ENCODE data around the gene CASP2. TPM values are rescaled to one million over a fixed set of nuclear protein-coding genes. Genes with fewer than 3 reads are reported as not detected.
"Not testable (repeated sequence)": the region's sequence is repeated elsewhere in the genome, so short reads cannot be mapped to it uniquely, and the experiment has no call there.

Gene CASP2
- total and polyA plus RNA-seq, 7 experiments from 2014 or later: 14.4 to 97.7 (median 50.0) TPM

- H3K36me3 Mint-ChIP-seq: peaks cover 15 to 40% (median 23%) of the 10 kb centered on the region in 5 donors
- no peaks in the 10 kb centered on the region for H3K9me3 ChIP-seq (ENCODE audit: control insufficient read depth in 2 of 3, low read length in 3 of 3)
- ATAC-seq (no peak), DNase-seq (no peak)
- peak overlapping the region in 8 of 9 donors; percentile 86 to 95 (median 90) for H3K27ac Mint-ChIP-seq
- H3K27me3 ChIP-seq (ENCODE audit: control insufficient read depth in 2 of 2, insufficient read depth in 2 of 2, low read length in 2 of 2): no peaks in the 10 kb centered on the region
- H3K9me3 Mint-ChIP-seq: peaks cover 0 to 4% (median 0%) of the 10 kb centered on the region in 11 donors
- no peaks in the 10 kb centered on the region for H3K27me3 Mint-ChIP-seq
- POLR2A ChIA-PET: interaction anchor here (0.6 to 1.4 kb wide), 7 partner anchors 9 to 90 kb away, joined by 3 to 7 read pairs (median 3); no protein-coding TSS in a partner anchor
- peaks cover 13 to 24% of the 10 kb centered on the region in 2 donors for H3K4me1 ChIP-seq (ENCODE audit: control insufficient read depth in 2 of 2, insufficient read depth in 2 of 2, low read length in 2 of 2)
- peak overlapping the region; percentile 85 for H3K27ac ChIP-seq (ENCODE audit: low read depth, low read length)
- peak overlapping the region; percentile 92 for H3K4me3 ChIP-seq (ENCODE audit: low read length)
- CTCF ChIA-PET: interaction anchor here (1.4 to 4.8 kb wide), 2 partner anchors 10 to 49 kb away, joined by 5 to 31 read pairs; no protein-coding TSS in a partner anchor
- H3K36me3 ChIP-seq (ENCODE audit: control insufficient read depth in 2 of 3, insufficient read depth in 3 of 3, low read length in 3 of 3): peaks cover 3 to 29% (median 13%) of the 10 kb centered on the region in 3 experiments
- H3K4me1 Mint-ChIP-seq: peaks cover 36 to 63% (median 57%) of the 10 kb centered on the region in 7 donors
- H3K4me3 Mint-ChIP-seq: peak overlapping the region; percentile 88 to 99 (median 95)
- intact Hi-C loops (cut with micrococcal nuclease): loop anchor here (1.0 to 5.0 kb wide), 6 partner anchors 10 to 481 kb away; no protein-coding TSS in a partner anchor
Observed at GRCh38 chr7:143289421-143289820, 1.3 kb downstream of the CASP2 start.

DNA sequence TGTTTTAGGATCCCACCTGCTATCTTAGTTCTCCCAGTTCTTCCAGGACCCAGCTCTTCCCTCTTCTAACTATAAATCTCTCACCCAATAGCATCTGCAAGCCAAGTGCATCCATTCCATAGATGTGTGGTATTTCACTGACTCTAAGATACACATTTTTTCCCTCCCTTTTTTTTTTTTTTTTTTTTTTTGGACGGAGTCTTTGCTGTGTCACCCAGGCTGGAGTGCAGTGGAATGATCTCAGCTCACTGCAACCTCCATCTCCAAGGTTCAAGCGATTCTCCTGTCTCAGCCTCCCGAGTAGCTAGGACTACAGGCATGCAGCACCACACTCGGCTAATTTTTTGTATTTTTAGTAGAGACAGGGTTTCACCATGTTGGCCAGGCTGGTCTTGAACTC, 1.7 kb downstream of the CASP2 start:
- Histone ChIP-seq H3K36me3 (ENCODE audit: control insufficient read depth in 2 of 3, insufficient read depth in 3 of 3, low read length in 3 of 3) (peaks cover 3 to 34% (median 17%) of the 10 kb centered on the region in 3 experiments), H3K4me3 (ENCODE audit: low read length) (peak overlapping the region; percentile 92), H3K4me1 (ENCODE audit: control insufficient read depth in 2 of 2, insufficient read depth in 2 of 2, low read length in 2 of 2) (peaks cover 13 to 24% of the 10 kb centered on the region in 2 donors)
- Mint-ChIP-seq H3K4me1 (peaks cover 38 to 65% (median 62%) of the 10 kb centered on the region in 7 donors), H3K4me3 (peak overlapping the region; percentile 88 to 99 (median 95)), H3K27ac (peak overlapping the region in 7 of 9 donors; percentile 45 to 95 (median 90)), H3K36me3 (peaks cover 16 to 43% (median 27%) of the 10 kb centered on the region in 5 donors)
- POLR2A ChIA-PET: interaction anchor here (0.6 to 1.4 kb wide), 7 partner anchors 10 to 90 kb away, joined by 3 to 7 read pairs (median 3); no protein-coding TSS in a partner anchor
- not testable (repeated sequence) for H3K9me3 Mint-ChIP-seq; H3K27ac ChIP-seq (ENCODE audit: low read depth, low read length); DNase-seq; H3K9me3 ChIP-seq (ENCODE audit: control insufficient read depth in 2 of 3, low read length in 3 of 3); H3K27me3 Mint-ChIP-seq; ATAC-seq; H3K27me3 ChIP-seq (ENCODE audit: control insufficient read depth in 2 of 2, insufficient read depth in 2 of 2, low read length in 2 of 2)
- CTCF ChIA-PET: interaction anchor here (0.6 to 4.8 kb wide), 3 partner anchors 10 to 50 kb away, joined by 3 to 31 read pairs (median 5); no protein-coding TSS in a partner anchor
- intact Hi-C loops (cut with micrococcal nuclease): loop anchor here (1.0 to 5.0 kb wide), 6 partner anchors 9 to 481 kb away; no protein-coding TSS in a partner anchor

DNA sequence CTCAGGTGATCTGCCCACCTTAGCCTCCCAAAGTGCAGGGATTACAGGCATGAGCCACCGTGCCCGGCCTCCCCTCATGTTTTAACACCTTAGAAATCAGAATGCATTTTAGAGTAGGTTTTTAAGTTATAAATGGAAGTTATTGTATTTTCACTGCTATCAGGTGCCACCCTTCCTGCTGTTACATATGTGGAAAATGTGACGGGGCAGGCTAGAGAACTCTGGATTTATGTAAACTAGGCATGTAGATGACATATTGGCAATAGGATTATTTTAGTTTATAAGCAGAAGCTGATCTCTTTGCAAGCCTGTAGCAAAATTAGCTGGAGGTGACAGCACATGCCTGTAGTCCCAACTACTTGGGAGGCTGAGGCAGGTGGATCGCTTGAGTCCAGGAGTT, 2.1 kb downstream of the CASP2 start:
- ATAC-seq (no peak), DNase-seq (no peak)
- intact Hi-C loops (cut with micrococcal nuclease): no loop called here
- H3K4me3 ChIP-seq (ENCODE audit: low read length): no peak overlapping the region
- CTCF ChIA-PET: interaction anchor here (0.6 to 4.8 kb wide), 3 partner anchors 9 to 50 kb away, joined by 3 to 31 read pairs (median 5); no protein-coding TSS in a partner anchor
- no peak overlapping the region for H3K27ac ChIP-seq (ENCODE audit: low read depth, low read length)
- Mint-ChIP-seq H3K9me3 (peaks cover 0 to 4% (median 0%) of the 10 kb centered on the region in 11 donors), H3K4me3 (peak overlapping the region; percentile 88 to 99 (median 95)), H3K4me1 (peaks cover 39 to 68% (median 65%) of the 10 kb centered on the region in 7 donors), H3K27me3 (no peaks in the 10 kb centered on the region), H3K36me3 (peaks cover 16 to 46% (median 27%) of the 10 kb centered on the region in 5 donors), H3K27ac (peak overlapping the region in 6 of 9 donors; percentile 42 to 95 (median 76))
- POLR2A ChIA-PET: interaction anchor here (0.8 to 1.4 kb wide), 5 partner anchors 9 to 43 kb away, joined by 3 to 7 read pairs (median 5); no protein-coding TSS in a partner anchor
- H3K27me3 ChIP-seq (ENCODE audit: control insufficient read depth in 2 of 2, insufficient read depth in 2 of 2, low read length in 2 of 2): no peaks in the 10 kb centered on the region
- no peaks in the 10 kb centered on the region for H3K9me3 ChIP-seq (ENCODE audit: control insufficient read depth in 2 of 3, low read length in 3 of 3)
- H3K36me3 ChIP-seq (ENCODE audit: control insufficient read depth in 2 of 3, insufficient read depth in 3 of 3, low read length in 3 of 3): peaks cover 3 to 37% (median 19%) of the 10 kb centered on the region in 3 experiments
- H3K4me1 ChIP-seq (ENCODE audit: control insufficient read depth in 2 of 2, insufficient read depth in 2 of 2, low read length in 2 of 2): peaks cover 13 to 24% of the 10 kb centered on the region in 2 donors

DNA sequence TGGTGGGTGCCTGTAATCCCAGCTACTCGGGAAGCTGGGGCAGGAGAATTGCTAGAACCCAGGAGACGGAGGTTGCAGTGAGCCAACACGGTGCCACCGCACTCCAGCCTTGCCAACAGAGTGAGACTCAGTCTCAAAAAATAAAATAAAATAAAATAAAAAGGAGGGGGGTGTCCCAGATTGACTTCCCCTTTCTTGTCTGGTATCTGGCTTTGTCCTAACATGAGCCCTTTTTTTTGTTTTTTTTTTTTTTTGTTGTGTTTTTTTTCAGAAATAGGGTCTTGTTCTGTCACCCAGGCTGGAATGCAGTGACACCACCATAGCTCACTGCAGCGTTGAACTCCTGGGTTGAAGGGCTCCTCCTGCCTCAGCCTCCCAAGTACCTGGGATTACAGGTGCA, 4.7 kb downstream of the CASP2 start:
- H3K9me3 ChIP-seq (ENCODE audit: control insufficient read depth in 2 of 3, low read length in 3 of 3): no peaks in the 10 kb centered on the region
- CTCF ChIA-PET: interaction anchor here (0.7 to 4.8 kb wide), 4 partner anchors 43 to 111 kb away, joined by 3 to 31 read pairs (median 4); no protein-coding TSS in a partner anchor
- DNase-seq (no peak), ATAC-seq (no peak)
- H3K4me3 ChIP-seq (ENCODE audit: low read length): no peak overlapping the region
- peak overlapping the region in 1 of 9 donors; percentile 15 for H3K27ac Mint-ChIP-seq
- peaks cover 8 to 27% of the 10 kb centered on the region in 2 donors for H3K4me1 ChIP-seq (ENCODE audit: control insufficient read depth in 2 of 2, insufficient read depth in 2 of 2, low read length in 2 of 2)
- H3K4me1 Mint-ChIP-seq: peaks cover 47 to 79% (median 72%) of the 10 kb centered on the region in 7 donors
- H3K27me3 Mint-ChIP-seq: no peaks in the 10 kb centered on the region
- no peak overlapping the region for H3K4me3 Mint-ChIP-seq
- peaks cover 0 to 2% (median 0%) of the 10 kb centered on the region in 11 donors for H3K9me3 Mint-ChIP-seq
- no peak overlapping the region for H3K27ac ChIP-seq (ENCODE audit: low read depth, low read length)
- intact Hi-C loops (cut with micrococcal nuclease): no loop called here
- peaks cover 16 to 55% (median 35%) of the 10 kb centered on the region in 5 donors for H3K36me3 Mint-ChIP-seq
- H3K27me3 ChIP-seq (ENCODE audit: control insufficient read depth in 2 of 2, insufficient read depth in 2 of 2, low read length in 2 of 2): no peaks in the 10 kb centered on the region
- H3K36me3 ChIP-seq (ENCODE audit: control insufficient read depth in 2 of 3, insufficient read depth in 3 of 3, low read length in 3 of 3): peaks cover 10 to 53% (median 25%) of the 10 kb centered on the region in 3 experiments
- POLR2A ChIA-PET: interaction anchor here (3.1 kb wide), 1 partner anchor 52 kb away, joined by 13 read pairs; no protein-coding TSS in a partner anchor

GRCh38 chr7:143295870-143296269, 7.7 kb downstream of the CASP2 start:
- POLR2A ChIA-PET: interaction anchor here (0.5 to 2.6 kb wide), 8 partner anchors 10 to 113 kb away, joined by 3 to 8 read pairs (median 4); partner anchors contain the start of genes EPHA1 and GSTK1
- H3K9me3 Mint-ChIP-seq: no peaks in the 10 kb centered on the region
- CTCF ChIA-PET: interaction anchor here (0.7 to 7.5 kb wide), 4 partner anchors 10 to 470 kb away, joined by 3 to 177 read pairs (median 4); no protein-coding TSS in a partner anchor
- Histone ChIP-seq H3K9me3 (ENCODE audit: control insufficient read depth in 2 of 3, low read length in 3 of 3) (no peaks in the 10 kb centered on the region), H3K4me3 (ENCODE audit: low read length) (no peak overlapping the region), H3K36me3 (ENCODE audit: control insufficient read depth in 2 of 3, insufficient read depth in 3 of 3, low read length in 3 of 3) (peaks cover 10 to 66% (median 44%) of the 10 kb centered on the region in 3 experiments), H3K4me1 (ENCODE audit: control insufficient read depth in 2 of 2, insufficient read depth in 2 of 2, low read length in 2 of 2) (peaks cover 8 to 11% of the 10 kb centered on the region in 2 donors), H3K27me3 (ENCODE audit: control insufficient read depth in 2 of 2, insufficient read depth in 2 of 2, low read length in 2 of 2) (no peaks in the 10 kb centered on the region), H3K27ac (ENCODE audit: low read depth, low read length) (no peak overlapping the region)
- H3K27me3 Mint-ChIP-seq: no peaks in the 10 kb centered on the region
- intact Hi-C loops (cut with micrococcal nuclease): no loop called here
- DNase-seq (no peak), ATAC-seq (no peak)
- H3K36me3 Mint-ChIP-seq: peaks cover 23 to 70% (median 46%) of the 10 kb centered on the region in 5 donors
- peak overlapping the region; percentile 20 to 66 (median 50) for H3K27ac Mint-ChIP-seq
- H3K4me1 Mint-ChIP-seq: peaks cover 41 to 76% (median 70%) of the 10 kb centered on the region in 7 donors
- H3K4me3 Mint-ChIP-seq: peak overlapping the region in 7 of 10 donors; percentile 0 to 40 (median 32)

- Histone ChIP-seq H3K9me3 (ENCODE audit: control insufficient read depth in 2 of 3, low read length in 3 of 3) (no peaks in the 10 kb centered on the region), H3K4me3 (ENCODE audit: low read length) (no peak overlapping the region), H3K27me3 (ENCODE audit: control insufficient read depth in 2 of 2, insufficient read depth in 2 of 2, low read length in 2 of 2) (no peaks in the 10 kb centered on the region), H3K4me1 (ENCODE audit: control insufficient read depth in 2 of 2, insufficient read depth in 2 of 2, low read length in 2 of 2) (peaks cover 7 to 10% of the 10 kb centered on the region in 2 donors), H3K27ac (ENCODE audit: low read depth, low read length) (no peak overlapping the region), H3K36me3 (ENCODE audit: control insufficient read depth in 2 of 3, insufficient read depth in 3 of 3, low read length in 3 of 3) (peaks cover 10 to 75% (median 52%) of the 10 kb centered on the region in 3 experiments)
- Mint-ChIP-seq H3K36me3 (peaks cover 25 to 70% (median 48%) of the 10 kb centered on the region in 5 donors), H3K27ac (peak overlapping the region; percentile 9 to 63 (median 24)), H3K9me3 (no peaks in the 10 kb centered on the region), H3K27me3 (no peaks in the 10 kb centered on the region), H3K4me1 (peaks cover 37 to 76% (median 62%) of the 10 kb centered on the region in 7 donors), H3K4me3 (peak overlapping the region in 3 of 10 donors; percentile 32 to 39 (median 33))
- ATAC-seq (no peak), DNase-seq (no peak)
- ChIA-PET POLR2A (interaction anchor here (0.7 to 2.0 kb wide), 10 partner anchors 9 to 112 kb away, joined by 3 to 7 read pairs (median 4); partner anchors contain the start of genes CASP2, EPHA1 and GSTK1), CTCF (interaction anchor here (0.6 to 7.5 kb wide), 5 partner anchors 9 to 471 kb away, joined by 3 to 177 read pairs (median 3); no protein-coding TSS in a partner anchor)
- intact Hi-C loops (cut with micrococcal nuclease): no loop called here
Observed at GRCh38 chr7:143296686-143297085, 8.5 kb downstream of the CASP2 start.

Measured in naive thymus-derived CD4-positive, alpha-beta T cell (primary cell).